GM18517 (cell line): ENCODE data around the gene CUEDC1.

ENCODE experiments used
- ATAC-seq: cut with Tn5 transposase; IDR thresholded peaks from one replicate; pipeline ENCODE4 v1.9.1; 2021; ENCODE audit warnings: mild to moderate bottlenecking, moderate library complexity; ENCODE audit not compliant: unreplicated experiment

Gene CUEDC1

DNA sequence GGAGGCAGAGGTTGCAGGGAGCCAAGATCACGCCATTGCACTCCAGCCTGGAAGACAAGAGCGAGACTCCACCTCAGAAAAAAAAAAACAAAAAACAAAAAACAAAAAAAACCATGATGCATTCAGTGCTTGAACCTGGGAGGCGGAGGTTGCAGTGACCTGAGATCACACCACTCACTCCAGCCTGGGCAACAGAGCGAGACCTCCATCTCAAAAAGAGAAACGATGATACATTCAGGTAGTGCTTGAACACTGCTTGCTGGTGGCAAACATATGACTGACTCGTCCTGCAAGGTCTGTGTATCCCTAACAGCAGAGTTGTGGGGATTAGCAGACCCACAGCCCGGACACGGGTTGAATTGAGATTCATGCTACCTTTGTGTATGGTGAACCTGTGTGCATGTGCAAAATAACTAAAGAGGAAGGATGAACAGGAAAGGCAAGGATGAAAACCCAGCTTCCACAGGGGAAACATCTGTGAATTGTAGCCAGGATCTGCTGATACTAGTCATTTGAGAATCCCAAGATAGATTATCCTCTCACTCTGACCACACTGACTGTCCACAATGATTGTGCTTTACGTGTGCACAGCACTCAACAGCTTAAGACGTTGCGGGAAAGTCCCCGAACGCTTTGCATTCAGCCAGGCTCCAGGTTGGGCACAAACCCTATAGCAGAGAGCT is 53.0 kb downstream of the CUEDC1 start:
- peak; percentile 55 for ATAC-seq

DNA sequence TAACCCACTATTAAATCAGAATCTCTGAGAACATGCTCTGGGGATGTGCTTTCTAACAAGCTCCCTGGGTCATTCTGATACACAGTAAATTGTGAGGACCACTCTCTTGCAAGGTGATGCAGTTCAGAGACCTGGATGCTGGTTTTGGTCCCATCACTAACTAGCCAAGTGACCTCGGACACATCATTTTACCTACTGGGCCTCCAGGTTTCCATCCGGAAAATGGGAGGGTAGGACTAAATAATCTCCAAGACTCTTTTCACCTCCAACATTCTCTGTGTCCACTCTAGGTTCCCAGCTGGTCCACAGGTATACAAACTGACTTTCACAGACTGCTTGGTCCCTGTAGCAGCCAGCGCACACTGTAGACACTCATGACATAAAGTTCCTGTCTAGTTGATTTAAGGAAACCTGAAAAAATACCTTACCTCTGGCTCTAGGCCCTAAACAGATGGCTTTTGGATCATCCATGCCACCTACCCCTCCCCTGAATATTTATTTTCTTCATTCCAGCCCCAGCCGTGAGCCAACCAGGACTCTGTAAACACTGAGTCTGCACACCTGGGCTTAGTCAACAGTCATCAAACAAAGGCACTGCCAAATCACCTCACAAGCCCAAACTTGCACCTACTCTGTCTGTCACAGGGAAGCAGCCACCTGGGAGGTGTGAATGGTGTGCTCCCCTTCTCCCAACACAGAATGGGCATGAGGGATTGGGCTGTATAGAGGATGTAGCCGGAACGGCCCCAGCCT is 54.0 kb downstream of the CUEDC1 start:
- ATAC-seq: no peak

GRCh38 chr17:57899822-57900221 is 55.4 kb downstream of the CUEDC1 start:
- no peak for ATAC-seq

- ATAC-seq: no peak
These were observed 55.8 kb downstream of the CUEDC1 start for GRCh38 chr17:57899391-57899790.

DNA sequence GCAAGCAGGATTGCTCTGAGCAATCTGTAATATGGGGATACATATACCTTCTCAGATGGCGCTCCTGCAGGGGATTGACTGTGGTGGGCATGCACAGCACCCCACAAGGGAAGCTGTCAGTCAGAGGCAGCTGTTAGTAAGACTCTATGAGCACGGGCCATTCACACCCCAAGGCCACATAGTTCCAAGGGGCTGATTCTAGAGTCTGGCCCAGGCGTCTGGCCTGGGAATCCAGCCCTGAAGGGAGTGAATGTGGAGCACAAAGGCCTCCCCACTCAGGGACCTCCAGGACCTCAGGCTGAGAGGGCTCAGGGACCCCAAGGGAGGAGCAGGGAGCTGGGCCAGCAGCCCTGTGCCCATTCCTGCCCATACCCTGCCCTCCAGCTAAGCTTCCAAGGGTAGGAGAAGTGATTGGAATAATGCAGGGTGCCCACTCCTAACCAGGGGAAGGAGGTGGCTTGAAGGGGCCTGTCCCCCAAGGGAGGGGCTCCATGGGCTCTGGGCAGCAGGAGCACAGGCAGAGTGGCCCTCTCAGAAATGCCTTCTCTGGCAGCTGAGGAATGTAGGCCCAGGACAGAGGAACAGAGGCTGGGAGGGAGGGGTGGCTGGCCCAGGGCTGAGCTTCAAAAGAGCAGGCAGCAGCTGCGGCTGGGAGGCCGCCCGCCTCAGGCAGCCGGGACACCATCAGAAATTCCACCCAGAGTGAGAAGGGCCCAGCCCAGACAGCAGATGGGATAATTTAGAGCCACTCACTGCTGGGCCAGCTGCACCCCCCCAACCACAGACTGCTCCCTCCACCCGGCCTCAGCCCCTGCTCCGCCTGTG is 56.5 kb downstream of the CUEDC1 start:
- ATAC-seq: no peak

DNA sequence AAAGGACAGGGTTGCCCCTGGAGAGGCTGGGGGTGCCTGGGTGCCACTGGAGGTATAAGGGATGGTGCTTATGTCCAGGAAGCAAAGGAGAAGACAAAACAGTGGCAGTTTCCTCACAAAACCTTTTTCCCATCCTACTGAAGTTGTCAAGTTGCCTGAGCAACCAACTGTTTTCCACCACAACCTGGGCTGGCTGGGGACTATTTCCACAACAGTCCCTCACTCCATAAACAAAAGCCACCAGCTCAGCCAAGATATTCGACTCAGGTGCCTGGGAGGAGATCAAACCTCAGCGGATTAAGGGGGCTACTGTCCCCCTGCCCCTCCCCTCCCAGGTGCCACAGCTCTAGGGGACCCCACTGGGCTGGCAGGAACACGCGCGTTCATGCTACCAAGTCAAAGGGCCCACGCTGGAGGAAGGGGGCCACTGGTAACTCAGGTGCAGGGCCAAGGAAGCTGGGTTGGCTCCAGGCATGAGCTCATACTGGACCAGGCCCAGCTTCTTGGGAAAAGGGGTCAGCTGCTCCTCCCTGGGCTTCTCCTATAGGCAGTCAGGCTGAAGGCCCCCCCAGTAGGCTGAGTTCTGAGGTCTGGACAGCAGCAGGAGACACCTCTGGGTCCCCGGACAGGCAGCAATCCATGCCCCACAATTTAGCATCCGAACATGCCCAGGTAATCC is 59.7 kb downstream of the CUEDC1 start:
- no peak for ATAC-seq

GRCh38 chr17:57894848-57895247 is 60.4 kb downstream of the CUEDC1 start:
- ATAC-seq: no peak

GRCh38 chr17:57892820-57893595 is 62.2 kb downstream of the CUEDC1 start:
- no peak for ATAC-seq

DNA sequence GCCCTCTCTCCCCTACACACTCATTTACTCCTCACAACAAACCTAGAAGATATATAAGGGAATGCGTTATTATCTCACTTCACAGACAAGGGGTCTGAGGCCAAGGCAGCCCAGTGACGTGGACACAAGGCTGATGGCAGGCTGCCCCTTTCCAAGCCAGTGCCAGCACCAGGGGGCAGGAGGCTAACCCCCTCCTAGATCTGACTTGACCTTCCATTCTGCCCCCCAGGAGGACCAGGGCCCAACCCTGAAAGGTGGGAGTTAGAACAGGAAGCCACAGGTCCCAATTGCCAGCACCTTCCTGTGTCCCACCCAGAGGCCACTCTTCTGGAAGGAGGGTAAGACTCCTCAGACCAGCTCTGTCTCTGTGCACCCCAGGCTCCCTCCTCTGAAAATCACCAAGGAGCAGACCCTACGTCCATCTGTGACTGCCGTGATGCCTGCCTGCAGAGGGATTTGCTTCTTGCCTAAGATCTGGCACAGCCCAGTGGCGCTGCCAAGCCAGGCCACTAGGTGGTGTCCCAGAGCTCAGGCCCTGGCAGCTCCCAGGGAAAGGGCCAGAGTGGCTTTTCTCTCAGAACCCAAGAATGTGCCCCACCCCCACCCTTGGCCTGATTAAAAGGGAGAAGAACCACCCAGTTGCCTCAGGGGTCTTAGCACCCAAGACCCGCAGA is 62.9 kb downstream of the CUEDC1 start:
- ATAC-seq: no peak

GRCh38 chr17:57890857-57891232 is 64.4 kb downstream of the CUEDC1 start:
- ATAC-seq: no peak

GRCh38 chr17:57889892-57890856 is 65.0 kb downstream of the CUEDC1 start:
- ATAC-seq: no peak

GRCh38 chr17:57889252-57889651 is 66.0 kb downstream of the CUEDC1 start:
- ATAC-seq: no peak

DNA sequence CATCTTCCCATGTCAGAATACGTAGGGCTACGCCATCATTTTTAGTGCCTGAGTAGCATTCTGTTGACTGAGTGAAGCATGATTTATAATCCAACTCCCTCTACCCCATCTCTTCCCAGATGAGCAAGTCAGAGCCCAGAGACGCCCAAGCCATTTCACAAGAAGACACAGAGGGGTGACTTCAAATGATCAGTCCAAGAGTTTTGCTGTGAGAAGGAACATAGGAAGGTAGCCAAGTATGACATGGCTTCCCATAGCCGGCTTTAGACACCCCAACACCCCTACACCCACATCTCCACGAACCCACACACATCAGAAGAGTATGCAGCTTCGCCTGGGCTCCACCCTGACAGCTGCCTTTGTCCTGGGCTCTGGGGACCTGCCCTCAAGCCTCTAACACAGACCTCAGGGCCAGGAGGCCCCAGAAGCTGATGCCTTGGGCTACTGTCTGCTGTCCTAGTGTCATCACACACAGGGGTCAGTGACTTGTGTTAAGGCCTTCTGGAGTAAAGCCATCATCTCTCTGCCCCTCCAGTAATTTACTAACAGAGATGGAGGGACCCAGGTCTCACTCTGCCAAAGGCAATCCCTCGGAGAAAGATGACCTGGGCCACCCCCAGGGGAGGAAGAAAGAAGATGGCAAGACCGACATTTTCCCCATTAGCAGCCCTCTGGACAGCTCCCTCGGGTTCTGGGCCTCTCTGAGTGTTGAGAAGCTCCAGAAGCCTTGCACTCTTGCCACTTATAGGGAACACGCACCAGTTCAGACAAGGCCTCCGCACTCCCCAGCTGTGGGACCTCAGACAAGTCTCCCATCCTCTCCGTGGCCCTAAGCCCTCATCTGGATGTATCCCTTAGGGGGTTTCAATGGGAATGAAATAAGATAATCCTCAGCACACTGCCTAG is 66.6 kb downstream of the CUEDC1 start:
- ATAC-seq: no peak

DNA sequence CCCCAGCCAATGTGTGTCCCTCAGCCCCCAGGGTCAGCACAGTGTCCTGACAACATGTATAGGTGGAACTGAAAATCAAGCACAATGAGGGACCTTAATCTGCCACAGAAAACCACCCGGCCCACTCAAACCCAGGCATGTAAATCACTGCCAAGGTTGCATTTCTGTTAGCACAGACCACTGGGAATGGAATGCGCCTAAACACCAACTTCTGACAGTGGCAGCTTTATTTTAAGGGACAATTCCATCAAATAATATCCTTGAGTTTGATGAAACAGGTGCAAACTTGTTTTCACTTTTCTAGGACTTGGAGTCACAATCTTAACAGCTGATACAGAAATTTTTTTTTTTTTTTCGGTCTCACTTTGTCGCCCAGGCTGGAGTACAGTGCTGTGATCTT is 68.1 kb downstream of the CUEDC1 start:
- ATAC-seq: no peak

- no peak for ATAC-seq
These were observed 69.2 kb downstream of the CUEDC1 start for GRCh38 chr17:57886020-57886419.

DNA sequence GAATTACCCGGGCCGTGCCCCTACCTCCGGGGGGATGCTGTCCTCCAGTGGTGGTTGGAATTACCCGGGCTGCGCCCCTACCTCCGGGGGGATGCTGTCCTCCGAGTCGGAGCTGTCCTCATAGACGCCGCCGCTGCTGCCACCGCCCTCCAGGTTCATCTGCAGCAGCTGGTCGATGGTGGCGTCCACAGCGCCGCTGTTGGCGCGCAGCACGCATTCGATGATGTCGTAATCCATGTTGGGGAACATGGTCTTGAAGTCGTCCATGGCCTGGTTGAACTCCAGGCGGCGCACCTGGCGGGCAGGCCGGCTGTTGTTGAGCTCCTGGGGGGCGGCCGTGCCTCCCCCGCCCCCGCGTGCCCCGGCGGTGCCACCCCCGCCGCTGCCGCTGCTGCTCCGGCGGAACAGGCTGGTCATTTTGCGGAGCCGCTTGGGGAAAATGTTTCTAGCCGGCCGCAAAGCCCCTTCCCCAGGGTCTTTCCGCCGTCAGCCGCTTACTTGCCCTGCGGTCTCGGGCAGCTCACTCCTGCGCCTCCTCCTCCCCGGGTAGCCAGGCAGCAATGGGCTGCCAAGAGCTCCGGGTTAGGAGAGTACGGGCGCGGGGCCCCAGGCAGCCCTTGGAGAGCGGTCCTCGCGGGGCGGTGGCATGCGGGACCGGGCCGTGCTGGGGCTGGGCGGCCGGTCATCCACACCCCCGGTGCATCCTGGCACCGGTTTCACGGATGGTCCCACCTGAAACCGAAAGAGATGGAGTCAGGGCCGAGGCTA is 69.9 kb downstream of the CUEDC1 start:
- ATAC-seq: no peak

GRCh38 chr17:57881783-57882351 is 73.3 kb downstream of the CUEDC1 start:
- no peak for ATAC-seq
